Activated naive CD8-positive, alpha-beta T cell treated with anti-CD3 and anti-CD28 coated beads for 36 hours (primary cell): ENCODE results near the gene PCDHB1. TPM values are rescaled to one million over a fixed set of nuclear protein-coding genes. Genes with fewer than 3 reads are reported as not detected.
"Not testable (repeated sequence)": the region's sequence is repeated elsewhere in the genome, so short reads cannot be mapped to it uniquely, and the experiment has no call there.

ENCODE experiments used
- DNase-seq: peaks from one replicate; pipeline ENCODE4 v3.0.0; 2021
- H3K27ac Mint-ChIP-seq: one replicate; pipeline ENCODE4 v1.8.0; 2022; ENCODE audit warnings: mild to moderate bottlenecking, moderate library complexity, mixed read lengths
- H3K27me3 Mint-ChIP-seq: one replicate; pipeline ENCODE4 v1.8.0; 2022; ENCODE audit warnings: mild to moderate bottlenecking, mixed read lengths
- H3K36me3 Mint-ChIP-seq: one replicate; pipeline ENCODE4 v1.8.0; 2021; ENCODE audit warnings: mild to moderate bottlenecking, mixed read lengths
- H3K4me1 Mint-ChIP-seq: one replicate; pipeline ENCODE4 v1.8.0; 2021; ENCODE audit warnings: mixed read lengths
- H3K4me3 Mint-ChIP-seq: one replicate; pipeline ENCODE4 v1.8.0; 2022; ENCODE audit warnings: mild to moderate bottlenecking, moderate library complexity, mixed read lengths
- H3K9me3 Mint-ChIP-seq: one replicate; pipeline ENCODE4 v1.8.0; 2022; ENCODE audit warnings: mixed read lengths
- total RNA-seq, 2 experiments: library from RNA; stranded (reverse); gene quantifications; one replicate each; pipeline ENCODE4 v1.2.3, GENCODE V29; 2021

PCDHB1 gene
- total RNA-seq, 2 experiments from 2014 or later = not detected

- H3K4me3 Mint-ChIP-seq, DNase-seq, H3K27ac Mint-ChIP-seq, H3K4me1 Mint-ChIP-seq: not testable (repeated sequence)
- Mint-ChIP-seq H3K36me3 (peaks cover 11% of the 10 kb centered on the region), H3K27me3 (peaks cover 55% of the 10 kb centered on the region), H3K9me3 (peaks cover 24% of the 10 kb centered on the region)
Observed at GRCh38 chr5:141102070-141102469, 50.9 kb downstream of the PCDHB1 start.

GRCh38 chr5:141102471-141102870 is 51.3 kb downstream of the PCDHB1 start:
- not testable (repeated sequence) for H3K4me1 Mint-ChIP-seq, DNase-seq, H3K27ac Mint-ChIP-seq, H3K4me3 Mint-ChIP-seq
- Mint-ChIP-seq H3K9me3 (peaks cover 24% of the 10 kb centered on the region), H3K27me3 (peaks cover 52% of the 10 kb centered on the region), H3K36me3 (peaks cover 11% of the 10 kb centered on the region)

DNA sequence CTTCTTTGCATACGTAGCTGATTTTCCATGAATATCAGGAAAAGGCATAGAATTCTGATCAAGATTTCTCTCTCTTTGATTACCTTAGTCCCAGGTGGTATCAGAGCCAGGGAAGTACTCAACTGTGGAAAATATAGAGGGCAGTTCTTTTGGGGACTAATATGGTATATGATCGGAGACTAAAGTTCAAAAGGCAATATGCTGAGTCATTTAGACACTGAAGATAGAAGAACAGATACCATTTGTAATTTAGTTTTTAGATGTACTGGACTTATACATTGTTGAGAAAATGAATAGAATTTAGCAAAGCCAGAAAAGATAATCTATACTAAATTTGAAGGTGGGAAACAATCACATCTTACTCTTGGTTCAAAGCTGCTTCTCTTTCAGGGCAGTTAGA is 54.2 kb downstream of the PCDHB1 start:
- H3K9me3 Mint-ChIP-seq = peaks cover 19% of the 10 kb centered on the region
- no peak overlapping the region for H3K4me3 Mint-ChIP-seq
- no peak for DNase-seq
- peaks cover 9% of the 10 kb centered on the region for H3K36me3 Mint-ChIP-seq
- no peaks in the 10 kb centered on the region for H3K4me1 Mint-ChIP-seq
- peaks cover 34% of the 10 kb centered on the region for H3K27me3 Mint-ChIP-seq
- no peak overlapping the region for H3K27ac Mint-ChIP-seq

Other genes starting within 250 kb of the PCDHB1 start
- gene PCDHA4, start 244.3 kb upstream of the PCDHB1 start, total RNA-seq = not detected
- gene PCDHA5, start 229.8 kb upstream of the PCDHB1 start, total RNA-seq = not detected
- not detected for gene PCDHA6, start 223.4 kb upstream of the PCDHB1 start, total RNA-seq
- not detected for gene PCDHA7, start 217.1 kb upstream of the PCDHB1 start, total RNA-seq
- gene PCDHA8, start 210.2 kb upstream of the PCDHB1 start, total RNA-seq = not detected
- gene PCDHA9, start 203.0 kb upstream of the PCDHB1 start, total RNA-seq = not detected
- gene PCDHA10, start 195.5 kb upstream of the PCDHB1 start, total RNA-seq = not detected
- not detected for gene PCDHA11, start 182.4 kb upstream of the PCDHB1 start, total RNA-seq
- gene PCDHA12, start 176.1 kb upstream of the PCDHB1 start, total RNA-seq = not detected
- gene PCDHA13, start 169.2 kb upstream of the PCDHB1 start, total RNA-seq = not detected
- not detected for gene PCDHAC1, start 125.1 kb upstream of the PCDHB1 start, total RNA-seq
- gene PCDHAC2, start 84.9 kb upstream of the PCDHB1 start, total RNA-seq = not detected
- not detected for gene PCDHB2, start 43.2 kb downstream of the PCDHB1 start, total RNA-seq
- not detected for gene PCDHB3, start 49.1 kb downstream of the PCDHB1 start, total RNA-seq
- not detected for gene PCDHB4, start 70.4 kb downstream of the PCDHB1 start, total RNA-seq
- not detected for gene PCDHB5, start 83.8 kb downstream of the PCDHB1 start, total RNA-seq
- gene PCDHB6, start 98.7 kb downstream of the PCDHB1 start, total RNA-seq = not detected
- gene PCDHB7, start 121.3 kb downstream of the PCDHB1 start, total RNA-seq = not detected
- gene PCDHB8, start 126.4 kb downstream of the PCDHB1 start, total RNA-seq = not detected
- not detected for gene PCDHB16, start 131.0 kb downstream of the PCDHB1 start, total RNA-seq
- not detected for gene PCDHB9, start 135.8 kb downstream of the PCDHB1 start, total RNA-seq
- not detected for gene PCDHB10, start 141.0 kb downstream of the PCDHB1 start, total RNA-seq
- not detected for gene PCDHB11, start 148.3 kb downstream of the PCDHB1 start, total RNA-seq
- gene PCDHB12, start 157.3 kb downstream of the PCDHB1 start, total RNA-seq = not detected
- gene PCDHB13, start 162.5 kb downstream of the PCDHB1 start, total RNA-seq = not detected
- gene PCDHB14, start 172.0 kb downstream of the PCDHB1 start, total RNA-seq = not detected
- not detected for gene PCDHB15, start 194.0 kb downstream of the PCDHB1 start, total RNA-seq